ENCODE measurements around the gene GALNT17.

Gene GALNT17

DNA sequence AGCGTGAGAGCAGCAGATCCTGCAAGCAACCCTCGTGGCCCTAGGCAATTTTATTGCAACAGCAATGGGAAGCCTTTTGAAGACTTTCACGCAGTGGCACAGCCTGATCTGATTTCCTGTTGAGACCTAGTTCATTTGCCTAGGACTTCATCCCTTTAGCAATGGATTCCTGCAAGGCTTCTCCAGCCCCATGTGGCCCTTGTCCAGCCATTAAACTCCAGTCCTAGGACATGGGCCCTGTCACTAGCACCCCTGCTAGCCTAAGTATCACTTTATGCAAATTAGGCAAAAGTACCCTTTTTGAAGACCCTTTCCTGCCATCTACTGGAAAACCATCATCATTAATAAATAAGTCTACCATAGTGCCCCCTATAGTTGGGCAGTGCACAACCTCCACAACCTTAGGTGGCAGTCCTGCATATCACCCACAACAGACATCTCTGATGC, 379.4 kb downstream of the GALNT17 start:
- DNase-seq, result no peak

DNA sequence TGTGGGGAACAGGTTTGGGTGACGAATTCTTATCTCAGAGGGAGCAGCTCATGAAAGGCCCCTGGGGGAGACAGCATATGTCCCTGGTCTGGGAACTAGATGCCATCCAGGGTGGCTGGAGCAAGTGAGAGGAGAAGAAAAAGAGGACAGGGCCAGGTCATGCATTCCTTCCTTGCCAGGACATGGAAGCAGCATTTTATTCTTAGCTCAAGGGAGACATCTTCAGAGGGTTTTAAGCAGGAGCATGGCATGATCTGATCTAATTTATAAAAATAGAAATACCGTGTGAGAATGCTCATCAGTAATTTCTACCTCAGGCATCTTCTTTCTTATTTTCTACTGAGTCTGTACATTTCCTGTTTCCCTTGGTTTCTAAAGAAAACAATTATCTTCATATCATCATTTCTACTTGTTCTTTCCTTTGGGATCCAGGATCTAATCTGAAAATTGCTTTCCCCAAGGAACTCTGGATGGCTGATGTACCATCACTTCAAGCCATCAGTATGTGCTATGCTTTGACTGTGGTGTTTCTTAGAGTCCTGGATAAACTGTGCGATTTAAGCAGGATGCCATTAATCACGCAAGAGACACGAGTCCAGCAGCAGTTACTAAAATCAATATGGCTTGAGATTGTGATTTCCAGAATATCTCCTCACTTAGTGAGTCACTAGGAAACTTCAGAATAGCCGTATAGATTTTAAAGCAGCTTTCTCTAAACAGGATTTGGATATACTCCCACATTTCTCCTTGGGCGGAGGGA, 386.2 kb downstream of the GALNT17 start:
- no peak for DNase-seq

DNA sequence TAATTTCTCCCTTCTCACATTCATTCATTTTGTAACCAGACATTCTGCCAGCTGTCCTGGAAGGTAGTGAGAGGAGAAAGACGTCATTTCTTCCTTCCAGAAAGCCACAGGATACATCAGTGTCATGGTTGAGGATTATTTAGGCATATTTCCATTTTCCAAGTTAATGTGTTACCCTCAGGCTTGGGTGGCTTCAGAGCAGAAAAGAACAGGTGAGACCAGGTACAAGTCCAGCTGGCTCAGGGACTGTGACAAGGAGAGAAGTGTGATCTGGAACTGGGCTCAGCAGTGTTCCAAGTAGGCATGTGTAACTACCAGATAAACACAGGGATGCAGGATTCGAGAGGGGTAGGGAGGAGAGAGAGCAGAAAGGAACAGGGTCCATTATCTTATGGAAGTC, 386.9 kb downstream of the GALNT17 start:
- DNase-seq, result no peak

DNA sequence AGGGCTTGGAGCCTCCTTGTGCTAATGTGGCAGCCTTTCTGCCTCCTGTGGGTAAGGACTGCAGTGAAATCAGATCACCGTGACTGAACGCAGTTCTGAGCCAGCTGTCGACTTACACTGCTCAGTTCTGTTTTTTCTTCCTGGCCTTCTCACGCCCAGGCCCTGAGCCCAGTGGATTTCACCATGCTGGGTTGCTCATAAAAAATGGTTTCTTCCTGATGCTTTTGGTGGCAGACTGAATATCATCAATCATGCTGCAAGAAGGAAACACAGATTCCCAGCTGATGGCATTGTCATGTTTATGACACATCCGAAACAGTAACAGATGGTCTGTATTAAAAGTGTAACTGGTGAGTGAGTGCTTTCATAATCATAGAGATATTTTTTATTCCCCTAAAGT, 389.6 kb downstream of the GALNT17 start:
- no peak for DNase-seq

DNA sequence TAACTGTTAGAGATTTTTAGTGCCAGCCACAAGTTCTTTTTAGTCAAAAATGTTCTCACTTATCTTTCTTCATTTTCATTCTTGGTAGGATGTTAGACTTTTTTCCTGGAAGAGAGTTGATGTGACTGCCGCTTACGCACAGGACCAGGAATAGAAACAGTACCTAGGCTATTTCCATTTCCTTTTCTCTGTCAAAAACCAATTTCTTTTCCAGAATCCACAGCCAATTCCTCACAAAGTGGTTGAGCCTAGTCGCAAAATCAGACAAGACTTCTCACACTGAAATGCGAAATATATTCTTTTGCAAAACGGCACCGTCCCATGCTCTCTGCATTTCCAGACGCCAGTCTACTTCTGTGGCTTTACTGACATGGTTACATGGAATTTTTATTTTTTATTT, 394.2 kb downstream of the GALNT17 start:
- no peak for DNase-seq

DNA sequence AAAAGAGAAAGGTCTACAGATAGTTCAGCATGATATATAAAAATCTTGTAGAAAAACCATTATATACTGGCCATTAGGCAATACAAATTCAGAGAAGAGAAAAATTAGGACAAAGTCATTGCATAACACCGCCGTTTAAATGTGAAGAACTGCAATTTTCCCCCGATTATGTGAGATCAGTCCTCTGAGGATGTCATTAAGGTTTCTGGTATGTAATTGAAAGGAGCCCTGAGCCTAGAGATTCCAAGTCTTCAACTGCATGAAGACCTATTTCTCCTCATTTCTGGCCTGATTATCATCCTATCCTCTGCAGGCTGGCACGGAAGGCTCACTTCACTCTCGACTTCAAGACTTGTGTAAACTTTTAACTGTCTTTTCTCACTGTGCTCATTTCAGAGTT, 395.3 kb downstream of the GALNT17 start:
- DNase-seq, result no peak

DNA sequence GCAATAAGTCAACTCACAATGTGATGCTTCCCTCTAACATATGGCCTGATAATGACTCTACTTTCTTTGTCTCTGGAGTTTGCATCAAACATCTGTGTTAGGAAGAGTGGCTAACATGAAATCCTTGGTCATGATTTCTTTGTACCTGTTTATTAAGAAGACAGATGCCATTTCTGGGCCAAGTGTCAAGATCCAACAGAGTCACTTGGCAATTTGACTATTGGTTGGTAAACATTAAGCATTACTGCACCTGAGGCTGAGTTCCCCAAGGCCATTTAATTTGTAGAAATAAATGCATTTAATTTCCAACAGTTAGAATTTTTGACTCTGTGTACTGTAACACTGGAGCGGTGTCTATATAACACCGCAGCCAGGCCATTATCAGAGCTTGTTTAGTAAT, 403.7 kb downstream of the GALNT17 start:
- DNase-seq, result no peak

DNA sequence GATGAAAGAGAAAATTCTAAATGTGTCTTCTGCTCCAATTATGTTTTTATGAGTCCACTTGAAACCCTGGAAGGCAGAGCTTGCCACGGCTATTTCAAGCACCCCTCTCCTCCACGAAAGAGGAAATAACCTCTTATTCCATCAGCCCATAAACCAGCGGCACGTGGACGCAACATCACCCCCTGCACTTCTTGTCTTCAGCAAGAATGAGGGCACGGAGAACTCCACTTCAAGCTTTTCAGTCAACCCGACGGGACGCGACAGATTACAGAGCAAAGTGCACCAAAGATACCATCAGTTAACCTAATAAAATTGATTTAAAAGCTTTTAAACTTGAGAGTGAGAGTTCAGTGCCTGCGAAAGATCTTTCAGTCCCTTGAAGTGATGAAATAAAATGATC, 406.3 kb downstream of the GALNT17 start:
- DNase-seq, result no peak

DNA sequence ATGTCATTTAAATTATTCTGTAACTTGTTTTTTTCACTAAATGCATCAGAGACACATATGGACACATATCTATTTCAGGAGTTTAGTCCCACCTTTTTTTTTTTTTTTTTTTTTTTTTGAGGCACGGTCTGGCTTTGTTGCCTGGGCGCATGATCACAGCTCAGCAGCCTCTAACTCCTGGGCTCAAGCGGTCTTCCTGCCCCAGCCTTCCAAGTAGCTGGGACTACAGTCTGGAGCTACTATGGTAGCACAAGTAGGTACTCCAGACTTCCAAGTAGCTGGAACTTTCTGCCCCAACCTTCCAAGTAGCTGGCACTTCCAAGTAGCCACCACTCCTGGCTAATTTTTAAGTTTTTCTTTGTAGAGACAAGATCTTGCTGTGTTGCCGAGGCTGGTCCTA, 407.7 kb downstream of the GALNT17 start:
- DNase-seq, result no peak

DNA sequence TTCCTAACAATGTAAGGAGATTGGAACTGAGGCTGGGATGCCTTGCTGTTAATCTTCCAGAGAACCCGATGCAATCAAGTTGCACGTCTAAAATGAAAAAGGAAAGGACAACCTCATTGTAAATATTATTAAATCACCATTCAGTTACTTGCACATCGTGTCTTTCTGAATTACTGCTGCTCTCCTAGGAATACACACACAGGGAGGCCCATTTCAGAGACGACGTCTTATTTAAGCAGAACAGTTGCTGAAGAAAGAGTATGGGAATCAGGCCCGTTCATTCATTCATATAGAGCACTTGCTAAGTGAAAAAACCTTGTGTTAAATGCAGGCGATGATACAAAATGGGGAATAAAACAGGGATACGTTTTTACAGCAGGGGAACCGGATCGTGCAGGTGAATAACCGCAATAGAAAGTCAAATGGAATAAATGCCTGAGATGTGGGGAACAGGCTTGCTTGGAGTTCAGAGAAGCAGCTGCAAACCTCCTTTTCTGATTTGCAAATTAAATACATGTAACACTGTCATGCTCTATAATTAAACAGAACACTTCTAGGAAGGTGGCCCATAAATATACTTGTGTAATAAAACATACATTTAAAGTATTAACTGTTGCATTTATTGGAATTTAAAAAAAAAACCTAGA, 409.9 kb downstream of the GALNT17 start:
- no peak for DNase-seq

DNA sequence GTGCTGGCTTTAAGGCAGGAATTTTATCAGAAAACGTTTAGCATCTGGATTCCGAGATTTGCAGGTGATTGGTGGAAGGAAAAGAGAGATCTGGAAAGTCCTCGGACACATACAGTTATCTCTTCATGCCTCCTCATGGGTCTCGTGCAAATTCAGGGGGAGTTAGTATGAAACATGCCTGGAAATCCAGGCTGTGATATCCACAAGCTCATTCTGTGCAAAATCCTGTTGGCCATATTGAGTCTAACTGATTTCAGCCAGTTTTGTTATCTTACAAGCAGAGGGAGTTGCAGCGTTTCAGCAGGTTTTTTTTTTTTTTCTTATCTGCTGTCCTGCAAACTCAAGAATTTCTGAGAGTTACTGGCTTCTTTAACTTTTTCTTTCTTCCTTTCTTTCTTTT, 411.5 kb downstream of the GALNT17 start:
- no peak for DNase-seq

DNA sequence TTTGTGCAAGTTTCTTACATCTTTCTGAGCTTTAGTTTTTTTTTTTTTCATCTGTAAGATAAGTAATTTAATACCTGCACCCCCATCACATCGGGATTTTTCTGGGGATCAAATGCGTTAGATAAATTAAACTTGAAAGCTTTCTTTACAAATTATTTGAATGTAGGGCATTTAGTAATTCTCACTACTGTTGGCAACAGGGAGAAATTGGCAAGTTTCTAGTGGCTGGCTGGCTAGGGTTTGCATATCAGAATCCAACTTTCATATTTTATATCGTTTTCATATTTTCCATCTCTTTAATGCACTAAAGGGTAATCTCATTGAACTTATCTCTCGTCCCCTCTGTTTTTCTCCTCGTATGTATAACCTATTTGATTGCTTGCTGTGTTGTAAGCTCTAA, 412.9 kb downstream of the GALNT17 start:
- no peak for DNase-seq

DNA sequence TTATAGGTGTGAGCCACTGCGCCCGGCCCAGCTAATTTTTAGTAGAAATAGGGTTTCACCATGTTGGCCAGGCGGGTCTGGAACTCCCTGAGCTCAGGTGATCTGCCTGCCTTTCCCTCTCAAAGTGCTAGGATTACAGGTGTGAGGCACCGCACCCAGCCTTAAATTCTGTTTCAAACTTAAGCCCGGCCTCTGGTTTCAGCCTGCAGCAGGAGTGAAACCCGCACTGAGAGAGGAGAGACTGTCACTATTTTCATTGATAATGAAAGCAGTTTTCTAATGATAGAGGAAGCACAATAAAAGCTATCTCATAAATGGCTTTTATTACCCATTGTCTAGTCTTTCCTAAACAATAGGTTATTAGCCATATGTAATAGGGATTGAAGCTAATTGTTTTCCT, 415.5 kb downstream of the GALNT17 start:
- no peak for DNase-seq

DNA sequence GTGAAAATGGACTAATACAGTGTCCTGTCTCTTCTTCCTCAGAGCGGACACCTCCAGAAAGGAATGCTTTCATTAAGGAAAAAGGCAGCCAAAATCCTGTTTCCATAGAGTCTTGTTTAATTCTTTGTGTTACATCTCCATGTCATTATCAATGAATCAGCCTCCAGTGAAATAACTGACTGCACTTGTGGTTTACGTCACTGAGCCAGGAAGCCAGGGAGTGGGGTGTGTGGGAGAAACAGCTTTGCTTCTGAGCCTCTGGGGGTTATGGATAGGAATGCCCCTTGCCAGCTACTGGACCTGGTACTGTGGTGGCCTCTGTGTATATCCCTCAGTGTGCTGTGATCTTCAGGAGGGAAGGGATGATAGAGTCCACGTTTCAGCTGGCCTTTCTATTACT, 416.8 kb downstream of the GALNT17 start:
- no peak for DNase-seq

DNA sequence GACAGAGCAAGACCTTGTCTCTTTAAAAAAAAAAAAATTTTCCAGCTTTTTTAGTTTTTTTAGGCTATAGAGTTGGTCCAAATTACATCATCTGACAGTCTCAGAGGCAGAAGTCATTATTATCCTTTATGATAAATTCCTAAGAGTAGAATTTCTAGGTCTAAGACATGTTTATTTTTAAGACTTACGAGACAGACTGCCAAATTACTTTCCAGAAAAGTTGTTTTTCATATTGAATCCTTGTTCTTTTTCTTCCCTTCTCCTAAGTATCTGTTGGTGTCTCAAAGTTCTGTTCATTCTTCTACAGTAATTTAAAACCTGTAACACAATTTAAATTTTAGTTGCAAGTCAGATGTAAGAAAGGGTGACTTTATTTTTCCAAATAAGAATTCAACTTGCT, 421.4 kb downstream of the GALNT17 start:
- no peak for DNase-seq

DNA sequence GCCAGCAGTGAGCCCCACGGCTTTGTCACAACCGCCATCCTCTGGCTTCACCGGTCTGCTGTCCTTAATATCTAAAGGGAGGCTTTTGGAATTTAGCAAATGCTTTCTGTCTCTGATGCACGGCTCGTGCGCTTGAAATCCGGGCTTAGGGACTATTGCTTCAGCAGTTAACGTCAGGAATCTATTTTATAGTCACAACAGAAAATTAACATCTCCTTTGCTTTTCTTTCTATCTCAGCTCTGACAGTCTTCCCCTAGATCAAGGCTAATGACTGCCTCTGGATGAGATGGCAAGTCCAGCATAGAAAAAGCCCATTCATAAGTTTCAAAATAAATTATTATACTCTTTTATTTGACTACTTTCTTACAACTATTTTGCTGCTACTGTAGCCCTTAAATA, 423.8 kb downstream of the GALNT17 start:
- no peak for DNase-seq

DNA sequence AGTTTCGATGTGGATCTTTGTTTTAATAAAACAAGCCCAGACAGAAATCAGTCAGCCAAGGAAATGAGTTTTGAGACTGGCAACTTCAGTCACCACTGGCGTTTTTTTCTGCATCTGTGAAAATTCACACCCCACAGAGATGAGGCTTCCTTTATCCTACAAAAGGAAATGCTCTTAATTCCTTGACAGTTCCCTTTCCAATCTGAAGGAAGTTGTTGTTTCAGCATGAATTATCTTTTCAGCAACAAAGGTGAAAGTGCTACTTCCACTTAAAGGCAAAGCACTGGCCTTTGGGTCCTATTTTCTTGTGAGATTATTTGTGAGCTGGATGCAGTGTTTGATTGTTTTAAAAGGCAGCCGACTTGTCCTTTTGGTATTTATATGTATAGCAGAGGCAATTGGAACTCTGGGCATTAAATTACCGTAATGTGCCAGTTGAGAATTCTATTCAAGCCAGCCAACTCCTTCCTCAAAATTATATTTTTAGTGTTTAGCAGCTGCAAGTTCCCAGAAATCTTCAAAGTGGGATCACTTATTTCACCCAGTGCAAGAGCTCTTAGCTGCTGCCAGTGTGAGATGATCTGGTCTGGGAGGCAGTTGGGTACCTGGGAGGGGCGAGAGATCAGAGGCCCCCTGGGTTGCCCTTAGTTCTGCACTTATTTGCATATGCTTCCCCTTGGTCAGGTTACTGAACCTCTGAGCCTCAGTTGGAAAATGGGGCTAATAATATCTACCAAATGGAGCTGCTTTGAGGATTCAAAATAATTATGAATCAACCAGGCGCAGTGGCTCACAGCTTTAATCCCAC, 427.1 kb downstream of the GALNT17 start:
- DNase-seq, result no peak

DNA sequence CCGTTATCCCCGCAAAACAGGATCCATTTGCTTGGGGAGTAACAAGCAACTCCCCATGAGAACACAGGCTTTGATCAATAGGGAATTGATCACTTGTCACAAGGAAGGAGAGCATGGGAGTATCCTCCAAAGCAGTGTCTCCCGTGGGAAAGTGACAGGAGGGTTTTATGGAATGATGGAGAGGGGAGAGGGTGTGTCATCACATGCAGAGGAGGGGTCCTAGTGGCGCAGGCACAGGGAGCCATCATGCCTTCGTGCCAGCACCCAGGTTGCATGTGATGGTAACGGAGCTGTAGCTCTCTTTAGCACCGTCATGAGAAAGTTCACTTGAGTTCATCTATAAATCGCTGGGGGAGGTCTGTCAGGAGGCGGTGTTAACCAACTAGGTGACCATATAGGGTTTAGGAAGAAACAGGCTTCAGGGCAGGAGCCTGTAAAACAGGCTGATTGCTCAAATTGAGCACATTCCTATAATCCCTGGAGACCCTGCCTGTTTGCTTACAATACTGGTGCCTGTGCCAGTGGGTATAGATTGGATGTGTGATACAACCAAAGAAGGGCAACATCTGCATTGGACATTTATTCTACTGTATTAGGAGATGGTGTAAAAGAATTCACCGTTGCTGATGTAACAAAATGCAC, 428.5 kb downstream of the GALNT17 start:
- DNase-seq, result no peak

DNA sequence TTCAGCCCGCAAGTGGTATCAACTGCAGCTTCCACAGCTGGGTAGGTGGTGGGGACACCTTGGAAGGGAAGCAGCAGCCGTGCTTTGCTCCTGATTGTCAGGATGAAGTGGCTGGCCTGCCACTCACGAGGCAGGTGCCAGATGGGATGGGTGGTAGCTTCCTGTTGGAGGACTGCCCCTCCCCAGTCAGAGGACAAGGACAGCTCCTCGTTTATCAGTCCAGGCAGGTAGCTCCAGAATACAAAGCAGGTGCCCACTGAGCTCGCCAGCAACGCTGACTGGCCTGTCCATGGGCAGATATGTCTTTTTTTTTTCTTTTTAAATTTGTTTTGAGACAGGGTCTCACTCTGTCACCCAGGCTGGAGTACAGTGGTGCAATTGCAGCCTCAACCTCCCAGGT, 431.3 kb downstream of the GALNT17 start:
- no peak for DNase-seq

DNA sequence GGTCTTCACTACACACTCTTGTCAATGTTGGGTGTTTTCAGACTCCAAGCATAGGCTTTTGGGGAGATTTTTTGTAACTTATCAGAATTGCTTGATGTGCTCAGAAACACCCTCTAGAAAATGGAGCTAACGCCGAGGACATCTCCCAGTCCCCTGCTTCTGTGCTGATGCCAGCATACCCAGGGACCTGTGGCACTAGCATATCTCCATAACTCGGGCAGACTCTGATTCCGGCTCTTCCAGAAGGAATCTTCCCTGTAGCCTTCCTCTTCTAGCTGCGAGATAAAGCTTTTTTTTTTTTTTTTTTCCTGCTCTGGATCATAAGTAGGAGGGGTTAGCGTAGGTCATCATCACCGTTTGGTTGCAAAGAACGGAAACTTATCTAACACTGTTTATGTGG, 434.4 kb downstream of the GALNT17 start:
- no peak for DNase-seq

DNA sequence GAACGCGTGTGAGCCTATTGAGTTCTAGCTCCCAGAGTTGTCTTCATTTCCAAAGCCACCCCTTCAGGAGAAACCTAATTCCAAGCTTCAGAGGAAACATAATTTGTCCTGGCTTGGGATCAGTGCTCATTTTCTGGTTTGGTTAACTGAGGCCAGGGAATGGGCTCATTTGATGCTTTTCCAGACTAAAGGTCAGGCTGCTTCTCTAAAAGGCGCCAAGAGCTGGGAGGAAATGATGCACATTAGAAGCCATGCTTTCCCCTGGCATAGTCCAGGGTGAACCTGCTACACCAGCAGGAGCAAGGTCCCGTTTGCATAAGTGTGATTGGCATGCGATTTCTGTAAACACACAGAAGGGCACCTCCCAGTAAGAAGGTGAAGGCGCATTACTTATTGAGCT, 435.0 kb downstream of the GALNT17 start:
- DNase-seq, result no peak

DNA sequence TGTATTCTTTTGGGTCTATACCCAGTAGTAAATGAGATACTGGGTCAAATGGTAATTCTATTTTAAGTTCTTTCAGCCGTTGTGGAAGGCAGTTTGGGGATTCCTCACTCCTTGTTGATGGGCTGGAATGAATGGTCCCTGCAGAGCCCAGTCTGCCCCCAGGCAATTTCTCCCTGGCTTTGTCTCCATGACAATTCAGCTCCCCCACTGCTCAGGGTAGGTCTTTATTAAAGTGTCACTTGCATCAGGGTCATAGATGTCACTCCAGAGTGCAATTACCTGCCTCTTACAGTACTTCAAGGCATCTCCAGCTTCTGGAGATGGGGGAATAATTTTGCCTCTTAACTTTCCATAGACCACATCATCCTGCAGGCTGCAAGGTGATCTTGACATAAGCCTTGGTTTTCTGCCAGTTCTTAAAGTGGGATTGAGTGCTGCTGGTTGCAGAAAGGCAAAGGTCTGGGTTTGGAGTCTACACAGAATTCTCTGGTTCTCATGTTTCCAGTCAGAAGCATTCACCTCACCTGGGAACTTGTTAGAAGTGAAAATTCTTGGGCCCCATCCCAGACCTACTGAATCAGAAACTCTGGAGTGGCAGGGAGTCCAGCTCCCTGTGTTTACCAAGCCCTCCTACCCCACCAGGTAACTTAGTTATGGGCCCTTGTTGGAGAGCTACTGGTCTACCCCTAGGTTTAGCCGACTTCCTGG, 442.4 kb downstream of the GALNT17 start:
- DNase-seq, result no peak

DNA sequence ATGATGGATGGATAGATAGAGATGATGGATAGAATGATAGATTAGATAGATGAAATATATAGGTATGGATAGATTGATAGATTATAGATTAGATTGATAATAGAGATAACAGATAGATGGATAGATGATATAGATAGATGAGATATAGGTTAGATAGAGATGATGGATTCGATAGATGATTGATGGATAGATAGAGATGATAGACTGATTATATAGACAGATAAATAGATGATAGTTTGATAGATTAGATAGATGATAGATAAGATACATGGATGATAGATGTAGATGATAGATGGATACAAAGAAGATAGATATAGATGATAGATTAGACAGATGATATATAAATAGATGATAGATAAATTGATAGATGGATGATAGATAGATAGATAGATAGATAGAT, 448.1 kb downstream of the GALNT17 start:
- DNase-seq, result no peak
